ENCODE measurements around the gene RPA1.
"Not testable (repeated sequence)": the region's sequence is repeated elsewhere in the genome, so short reads cannot be mapped to it uniquely, and the experiment has no call there.

The RPA1 gene

DNA sequence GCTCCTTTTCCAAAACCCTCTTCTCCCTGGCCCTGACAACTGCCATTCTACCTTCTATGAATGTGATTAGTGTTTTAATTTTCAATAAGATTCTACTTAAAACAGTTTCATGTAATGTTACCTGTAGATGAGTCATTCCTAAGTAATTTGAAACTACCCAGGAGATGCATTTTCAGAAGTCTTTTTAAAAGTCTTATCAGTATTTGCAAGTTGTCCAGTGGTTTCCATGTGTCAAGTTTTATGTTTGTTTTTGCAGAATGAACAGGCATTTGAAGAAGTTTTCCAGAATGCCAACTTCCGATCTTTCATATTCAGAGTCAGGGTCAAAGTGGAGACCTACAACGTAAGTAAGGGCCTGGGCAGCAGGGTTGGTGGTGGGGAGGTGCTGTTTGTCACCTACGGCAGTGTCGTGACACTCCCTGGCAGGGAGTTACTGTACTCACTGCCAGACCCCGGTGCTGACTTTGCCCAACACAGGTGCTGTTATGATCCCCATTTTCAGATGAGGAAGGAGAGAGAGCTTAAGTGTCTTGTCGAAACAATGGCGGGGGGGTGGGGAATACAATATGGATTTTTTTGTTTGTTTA, 65.0 kb downstream of the RPA1 start:
- TF ChIP-seq Cebpa-rat (IDR thresholded peaks at IDR 0.05): no peak
- no peaks in the 10 kb centered on the region for H3K27me3 ChIP-seq
- H3K27ac ChIP-seq: no peak overlapping the region
- H3K9me3 ChIP-seq: no peaks in the 10 kb centered on the region
- no peaks in the 10 kb centered on the region for H3K4me1 ChIP-seq
- no peak overlapping the region for H3K9ac ChIP-seq
- no peak overlapping the region for H3K4me3 ChIP-seq
- no peaks in the 10 kb centered on the region for H4K20me1 ChIP-seq
- H3K36me3 ChIP-seq: peaks cover 97% of the 10 kb centered on the region
- no peak overlapping the region for H3K4me2 ChIP-seq

DNA sequence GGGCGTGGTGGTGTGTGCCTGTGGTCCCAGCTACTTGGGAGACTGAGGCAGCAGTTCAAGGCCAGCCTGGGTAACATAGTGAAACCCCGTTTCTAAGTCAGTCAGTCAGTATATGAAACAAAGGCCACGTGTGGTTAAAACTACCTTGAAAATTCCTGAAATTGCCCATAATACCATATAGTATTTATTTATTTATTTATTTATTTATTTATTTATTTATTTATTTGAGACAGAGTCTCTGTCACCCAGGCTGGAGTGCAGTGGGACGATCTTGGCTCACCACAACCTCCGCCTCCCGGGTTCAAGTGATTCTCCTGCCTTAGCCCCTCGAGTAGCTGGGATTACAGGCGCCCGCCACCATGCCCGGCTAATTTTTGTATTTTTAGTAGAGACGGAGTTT, 65.7 kb downstream of the RPA1 start:
- not testable (repeated sequence) for H3K9ac ChIP-seq, H4K20me1 ChIP-seq, H3K27me3 ChIP-seq, H3K4me2 ChIP-seq, H3K27ac ChIP-seq, H3K4me1 ChIP-seq, H3K4me3 ChIP-seq, H3K9me3 ChIP-seq
- H3K36me3 ChIP-seq: peaks cover 91% of the 10 kb centered on the region

DNA sequence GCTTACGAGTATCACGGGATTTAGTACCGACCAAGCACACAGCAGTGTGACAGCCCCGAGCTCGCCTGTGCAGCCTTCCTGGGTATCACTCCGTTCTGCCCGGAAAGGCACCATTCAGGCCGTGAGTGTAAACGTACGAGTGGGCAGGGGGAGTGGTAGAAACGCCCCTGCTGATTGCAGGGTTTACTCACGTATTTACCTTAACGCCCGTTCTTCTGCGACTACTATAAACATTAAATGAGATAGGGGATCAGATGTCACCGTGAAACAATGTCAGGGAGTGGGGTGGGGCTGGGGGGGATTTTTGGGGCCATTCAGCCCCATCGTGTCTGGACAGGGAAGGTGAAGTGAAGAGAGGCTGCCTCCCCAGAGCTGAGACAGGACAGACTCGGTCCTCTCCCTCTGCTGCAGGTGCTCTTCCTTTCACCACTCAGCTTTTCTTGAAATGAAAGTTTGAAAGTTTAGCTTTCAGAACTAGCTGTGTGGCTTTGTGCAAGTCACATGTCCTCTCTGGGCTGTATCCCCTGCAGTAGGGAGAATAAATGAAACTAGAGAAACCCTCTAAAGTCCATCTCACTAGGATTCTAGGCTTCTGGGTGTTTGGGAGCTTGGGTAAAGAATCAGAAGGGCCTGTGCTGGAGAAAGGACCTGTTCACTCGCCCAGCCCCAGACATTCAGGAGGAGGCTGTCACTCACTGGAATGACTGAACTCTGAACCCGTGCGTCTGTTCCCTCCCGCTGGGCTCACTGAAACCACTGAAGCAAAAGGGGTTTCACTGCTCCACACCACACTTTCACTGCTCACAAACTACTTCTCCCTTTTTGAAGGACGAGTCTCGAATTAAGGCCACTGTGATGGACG, 66.7 kb downstream of the RPA1 start:
- H3K4me2 ChIP-seq: no peak overlapping the region
- peaks cover 81% of the 10 kb centered on the region for H3K36me3 ChIP-seq
- no peaks in the 10 kb centered on the region for H3K4me1 ChIP-seq
- H3K4me3 ChIP-seq: no peak overlapping the region
- H3K9ac ChIP-seq: no peak overlapping the region
- no peak for TF ChIP-seq Cebpa-rat (IDR thresholded peaks at IDR 0.05)
- H3K27me3 ChIP-seq: no peaks in the 10 kb centered on the region
- no peaks in the 10 kb centered on the region for H3K9me3 ChIP-seq
- no peak overlapping the region for H3K27ac ChIP-seq
- no peaks in the 10 kb centered on the region for H4K20me1 ChIP-seq

DNA sequence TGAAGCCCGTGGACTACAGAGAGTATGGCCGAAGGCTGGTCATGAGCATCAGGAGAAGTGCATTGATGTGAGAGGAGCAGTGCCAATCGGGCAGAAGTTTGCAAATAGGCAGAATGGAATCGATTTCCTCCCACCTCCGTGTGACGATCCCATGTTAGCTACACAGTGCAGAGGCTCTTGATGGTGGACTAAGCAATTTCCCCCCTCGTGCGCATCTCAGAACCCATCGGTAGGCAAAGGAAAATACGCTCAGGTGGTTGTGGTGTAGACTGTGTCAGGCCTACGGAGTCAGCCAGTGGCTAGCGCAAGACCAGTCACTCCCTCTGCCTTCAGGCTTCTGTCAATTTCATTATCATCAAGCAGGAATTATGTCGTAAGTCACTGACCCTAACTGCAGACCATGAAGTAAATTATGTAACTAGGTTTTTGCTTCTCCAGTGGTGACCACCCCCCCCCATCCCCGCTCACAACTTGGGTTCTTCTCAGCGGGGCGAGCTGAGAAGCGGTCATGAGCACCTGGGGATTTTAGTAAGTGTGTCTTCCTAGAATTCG, 67.4 kb downstream of the RPA1 start:
- Histone ChIP-seq H3K27me3 (no peaks in the 10 kb centered on the region), H3K36me3 (peaks cover 74% of the 10 kb centered on the region), H3K4me3 (no peak overlapping the region), H3K4me2 (no peak overlapping the region), H3K4me1 (no peaks in the 10 kb centered on the region), H3K9ac (no peak overlapping the region), H3K27ac (no peak overlapping the region), H3K9me3 (no peaks in the 10 kb centered on the region), H4K20me1 (no peaks in the 10 kb centered on the region)
- no peak for TF ChIP-seq Cebpa-rat (IDR thresholded peaks at IDR 0.05)

DNA sequence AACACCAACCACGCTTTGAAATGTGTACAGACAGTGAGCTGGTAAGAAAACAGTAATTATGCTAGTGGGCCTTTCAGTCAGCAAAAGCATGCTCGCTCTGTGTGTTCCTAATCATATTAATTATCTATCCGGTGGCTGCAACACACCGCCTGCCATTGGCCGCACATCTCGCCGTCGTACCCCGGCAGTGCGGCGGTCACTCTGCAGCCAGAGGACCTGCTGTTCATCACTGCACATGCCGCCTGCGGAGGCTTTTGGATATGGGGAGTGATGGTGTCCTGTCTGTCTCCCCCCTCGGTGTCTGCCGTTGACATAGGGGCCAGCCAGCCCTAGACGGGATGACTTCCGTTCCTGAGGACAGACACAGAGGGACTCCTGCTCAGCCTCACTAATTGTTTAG, 68.5 kb downstream of the RPA1 start:
- Histone ChIP-seq H3K4me2 (no peak overlapping the region), H3K4me3 (no peak overlapping the region), H3K4me1 (no peaks in the 10 kb centered on the region), H3K9ac (no peak overlapping the region), H3K27me3 (no peaks in the 10 kb centered on the region), H4K20me1 (no peaks in the 10 kb centered on the region), H3K9me3 (no peaks in the 10 kb centered on the region), H3K27ac (no peak overlapping the region), H3K36me3 (peaks cover 62% of the 10 kb centered on the region)
- no peak for TF ChIP-seq Cebpa-rat (IDR thresholded peaks at IDR 0.05)

DNA sequence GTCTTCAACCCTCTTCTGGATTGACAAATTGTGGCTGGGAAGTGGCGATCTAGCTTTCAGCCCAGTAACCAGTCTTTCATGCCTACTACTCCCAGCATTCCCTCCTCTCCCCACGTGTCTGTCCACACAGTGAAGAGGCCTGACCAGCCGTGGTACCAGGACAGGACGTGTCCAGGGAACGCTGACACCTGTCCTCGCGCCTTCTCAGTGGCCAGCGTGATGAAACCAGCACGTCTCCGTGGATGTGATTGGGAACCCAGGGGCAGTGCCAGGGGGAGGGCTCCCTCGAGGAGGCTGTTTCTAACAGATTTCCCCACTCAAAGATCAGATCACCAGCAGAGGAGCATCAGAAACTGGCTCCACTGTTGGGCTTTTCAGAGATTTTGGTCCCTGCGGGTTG, 69.1 kb downstream of the RPA1 start:
- Histone ChIP-seq H3K9me3 (no peaks in the 10 kb centered on the region), H3K9ac (no peak overlapping the region), H3K4me2 (no peak overlapping the region), H3K4me3 (no peak overlapping the region), H4K20me1 (no peaks in the 10 kb centered on the region), H3K4me1 (no peaks in the 10 kb centered on the region), H3K27ac (no peak overlapping the region), H3K36me3 (peaks cover 57% of the 10 kb centered on the region), H3K27me3 (no peaks in the 10 kb centered on the region)
- no peak for TF ChIP-seq Cebpa-rat (IDR thresholded peaks at IDR 0.05)

DNA sequence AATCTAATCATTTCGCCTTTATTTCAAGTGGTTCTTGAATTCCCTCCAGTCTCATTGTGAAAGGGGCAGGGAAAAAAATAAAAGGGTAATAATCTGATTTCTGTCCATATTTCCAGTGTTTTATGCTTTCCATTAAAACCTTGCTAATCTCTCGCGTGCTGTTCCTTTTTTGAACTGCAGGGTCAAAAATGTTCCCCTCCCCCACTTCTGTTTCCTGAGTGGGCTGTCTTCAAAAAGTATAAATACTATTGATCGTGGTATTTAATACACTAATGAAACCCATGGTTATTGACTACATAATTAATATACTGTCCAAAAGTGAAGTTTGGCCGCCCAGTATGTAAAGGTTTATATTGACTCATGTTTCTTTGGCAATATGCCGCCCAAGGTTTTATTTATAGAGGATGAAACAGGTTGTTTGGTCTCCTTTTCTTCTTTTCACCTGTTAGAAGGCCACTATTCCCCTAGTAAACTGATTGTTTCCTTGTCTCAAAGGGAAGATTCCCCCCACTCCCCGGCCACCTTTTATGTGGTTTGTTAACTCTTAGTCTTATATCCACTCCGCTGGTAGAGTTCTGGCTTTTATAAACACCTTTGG, 69.7 kb downstream of the RPA1 start:
- Histone ChIP-seq H3K4me3 (no peak overlapping the region), H3K27me3 (no peaks in the 10 kb centered on the region), H3K9ac (no peak overlapping the region), H3K4me1 (peaks cover 5% of the 10 kb centered on the region), H4K20me1 (no peaks in the 10 kb centered on the region), H3K4me2 (no peak overlapping the region), H3K36me3 (peaks cover 50% of the 10 kb centered on the region), H3K27ac (no peak overlapping the region), H3K9me3 (no peaks in the 10 kb centered on the region)
- no peak for TF ChIP-seq Cebpa-rat (IDR thresholded peaks at IDR 0.05)

DNA sequence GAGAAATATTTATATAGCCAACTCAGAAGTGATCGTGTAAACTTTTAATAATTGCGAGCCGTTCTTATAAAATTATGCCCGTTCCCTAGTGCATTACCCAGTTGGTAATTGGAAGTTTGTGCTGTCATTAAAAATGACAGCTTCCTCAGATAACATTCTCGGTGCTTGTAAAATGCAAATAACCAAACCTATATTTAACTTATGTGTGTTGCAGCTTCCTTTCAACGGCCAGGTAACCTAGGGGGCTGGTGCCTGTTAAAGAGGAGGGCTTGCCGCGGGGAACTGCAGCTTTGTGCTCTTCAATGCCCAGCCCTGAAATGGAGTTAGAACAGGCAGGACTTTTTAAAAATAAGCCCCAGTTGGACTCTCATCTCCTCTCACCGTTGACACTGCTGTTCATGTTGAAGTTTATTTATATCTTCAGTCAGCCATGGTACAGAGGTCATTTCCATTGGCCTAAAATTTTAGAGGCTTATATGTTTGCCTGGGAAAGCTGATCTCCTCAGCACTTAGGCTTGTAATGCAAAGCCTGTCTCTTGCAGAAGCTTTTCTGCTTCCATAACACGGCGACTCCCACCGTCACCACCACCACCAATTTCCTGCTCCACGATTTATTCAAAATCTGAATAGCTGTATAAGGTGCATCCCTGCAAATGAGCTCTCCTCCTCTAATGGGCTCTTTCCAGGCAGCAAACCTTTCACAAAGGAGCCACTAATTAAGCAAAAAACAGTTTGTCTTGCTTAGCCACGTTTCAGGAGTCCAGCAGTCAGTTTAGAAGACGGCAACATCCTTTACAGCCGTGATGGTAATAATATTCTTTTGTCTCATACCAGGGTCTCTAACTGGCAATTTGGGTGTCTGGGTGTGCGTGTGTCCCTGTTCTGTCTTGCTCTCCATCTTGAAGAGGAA, 74.7 kb downstream of the RPA1 start:
- H3K4me2 ChIP-seq: peak overlapping the region; percentile 5; the same call in 1 of the 2 replicates
- H3K36me3 ChIP-seq: 0 out of 2 replicates have a peak, but pooled peaks cover 3% of the 10 kb centered on the region
- no peaks in the 10 kb centered on the region for H4K20me1 ChIP-seq
- H3K4me3 ChIP-seq: no peak overlapping the region
- H3K9me3 ChIP-seq: no peaks in the 10 kb centered on the region
- peaks cover 23% of the 10 kb centered on the region for H3K4me1 ChIP-seq
- no peak overlapping the region for H3K9ac ChIP-seq
- peaks cover 29% of the 10 kb centered on the region for H3K27me3 ChIP-seq
- H3K27ac ChIP-seq: no peak overlapping the region
- TF ChIP-seq Cebpa-rat (IDR thresholded peaks at IDR 0.05): no peak

DNA sequence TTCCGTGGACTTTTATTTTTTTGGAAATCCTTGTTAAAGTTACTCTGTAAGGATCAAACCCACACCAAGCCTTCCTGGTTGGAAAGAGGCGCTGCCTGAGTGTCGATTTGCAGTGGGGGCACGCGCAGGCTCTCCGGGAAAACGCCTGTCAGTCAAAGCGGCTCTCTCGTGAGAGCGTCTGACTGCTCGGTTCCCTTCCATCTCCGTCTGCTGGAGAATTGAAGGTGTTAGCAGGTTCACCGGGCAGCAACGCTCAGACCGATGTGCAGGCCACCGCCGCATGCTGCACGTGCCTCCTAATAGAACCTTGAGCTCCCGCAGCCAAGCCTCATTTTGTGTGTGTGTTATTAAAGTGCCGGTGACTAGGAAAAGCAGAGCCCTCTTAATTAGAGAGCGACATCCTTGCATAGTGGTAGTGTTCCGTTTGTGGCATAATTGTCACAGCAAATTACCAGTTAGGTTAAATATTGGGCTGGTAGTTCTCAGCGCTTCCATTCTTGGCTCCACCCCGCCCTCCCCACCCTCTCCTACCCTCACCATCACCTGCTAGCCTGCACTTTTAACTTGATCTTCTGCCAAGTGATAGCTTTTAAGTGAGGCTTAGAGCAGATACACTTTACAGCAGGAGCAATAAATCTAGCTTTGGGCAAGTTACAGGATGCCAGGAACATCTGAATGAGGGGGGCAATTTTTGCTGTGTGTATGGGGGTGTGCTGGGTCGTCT, 75.5 kb downstream of the RPA1 start:
- Histone ChIP-seq H3K4me1 (peaks cover 23% of the 10 kb centered on the region), H3K27ac (no peak overlapping the region), H4K20me1 (no peaks in the 10 kb centered on the region), H3K9ac (no peak overlapping the region), H3K9me3 (no peaks in the 10 kb centered on the region), H3K4me3 (no peak overlapping the region), H3K4me2 (no peak overlapping the region), H3K36me3 (no peaks in the 10 kb centered on the region), H3K27me3 (peaks cover 33% of the 10 kb centered on the region)
- TF ChIP-seq Cebpa-rat (IDR thresholded peaks at IDR 0.05): no peak

Measured in BLaER1 (cell line).